Naive thymus-derived CD4-positive, alpha-beta T cell (primary cell): ENCODE data around the gene TIMP4. TPM values are rescaled to one million over a fixed set of nuclear protein-coding genes. Genes with fewer than 3 reads are reported as not detected.
A peak's percentile ranks its signal among the peaks of the same experiment; 100 is the strongest.

Source experiments
- ATAC-seq: fragments of 150-1000 bp; cut with Tn5 transposase; 2 replicates; pipeline ENCODE4 v1.10.0; 2021; ENCODE audit warnings: mild to moderate bottlenecking, moderate library complexity
- CTCF ChIA-PET: fragments of 350-600 bp; sonication (Branson Sonifier 250); formaldehyde crosslinking; loops from one replicate; lab custom pipeline; 2021; ENCODE audit warnings: antibody characterized with exemption; lab: Charles Lee
- POLR2A ChIA-PET: fragments of 350-600 bp; sonication (Branson Sonifier 250); formaldehyde crosslinking; loops from one replicate; lab custom pipeline; 2021; ENCODE audit warnings: antibody characterized with exemption, inconsistent platforms; lab: Charles Lee
- DNase-seq, 9 donors: peaks; one replicate each; pipeline versions ENCODE4 v3.0.0 to v3.0.0-alpha.2; 2020 to 2022; ENCODE audit warnings: mixed read lengths in 1 of 9
- H3K27ac ChIP-seq: one replicate; pipeline ENCODE4 v1.7.0; 2013; ENCODE audit warnings: mild to moderate bottlenecking, low read depth, low read length, moderate library complexity
- H3K27me3 ChIP-seq, 2 donors: one replicate each; pipeline ENCODE4 v1.7.0; 2013; ENCODE audit warnings: low read length in 2 of 2, mild to moderate bottlenecking in 2 of 2, moderate library complexity in 2 of 2; ENCODE audit not compliant: control insufficient read depth in 2 of 2, insufficient read depth in 2 of 2
- H3K36me3 ChIP-seq, 3 experiments: 1 replicate in 2 of 3; 2 replicates in 1 of 3; pipeline ENCODE4 v1.7.0; 2013; ENCODE audit warnings: low read length in 3 of 3, mild to moderate bottlenecking in 3 of 3, moderate library complexity in 1 of 3; ENCODE audit not compliant: insufficient read depth in 3 of 3, control insufficient read depth in 2 of 3
- H3K4me1 ChIP-seq, 2 donors: one replicate each; pipeline ENCODE4 v1.7.0; 2013; ENCODE audit warnings: low read length in 2 of 2, mild to moderate bottlenecking in 2 of 2, moderate library complexity in 1 of 2; ENCODE audit not compliant: control insufficient read depth in 2 of 2, insufficient read depth in 2 of 2
- H3K4me3 ChIP-seq: 2 replicates; pipeline ENCODE4 v1.7.0; 2013; ENCODE audit warnings: mild to moderate bottlenecking, low read length
- H3K9me3 ChIP-seq, 3 experiments: 1 replicate in 2 of 3; 2 replicates in 1 of 3; pipeline ENCODE4 v1.7.0; 2013; ENCODE audit warnings: low read length in 3 of 3; ENCODE audit not compliant: control insufficient read depth in 2 of 3
- H3K27ac Mint-ChIP-seq, 9 donors: one replicate each; pipeline ENCODE4 v1.8.0; 2020 to 2022; ENCODE audit warnings: mixed read lengths in 9 of 9, mild to moderate bottlenecking in 8 of 9, moderate library complexity in 5 of 9, inconsistent platforms in 2 of 9
- H3K27me3 Mint-ChIP-seq, 5 donors: one replicate each; pipeline ENCODE4 v1.8.0; 2021 to 2022; ENCODE audit warnings: mixed read lengths in 5 of 5, mild to moderate bottlenecking in 1 of 5
- H3K36me3 Mint-ChIP-seq, 5 donors: one replicate each; pipeline ENCODE4 v1.8.0; 2020 to 2022; ENCODE audit warnings: mixed read lengths in 5 of 5, mild to moderate bottlenecking in 3 of 5, inconsistent platforms in 1 of 5
- H3K4me1 Mint-ChIP-seq, 7 donors: one replicate each; pipeline ENCODE4 v1.8.0; 2020 to 2022; ENCODE audit warnings: mixed read lengths in 7 of 7, mild to moderate bottlenecking in 3 of 7, inconsistent platforms in 1 of 7
- H3K4me3 Mint-ChIP-seq, 10 donors: one replicate each; pipeline ENCODE4 v1.8.0; 2020 to 2022; ENCODE audit warnings: mild to moderate bottlenecking in 10 of 10, mixed read lengths in 10 of 10, moderate library complexity in 6 of 10, inconsistent platforms in 2 of 10
- H3K9me3 Mint-ChIP-seq, 11 donors: one replicate each; pipeline ENCODE4 v1.8.0; 2020 to 2022; ENCODE audit warnings: mixed read lengths in 11 of 11, mild to moderate bottlenecking in 4 of 11, inconsistent platforms in 1 of 11, moderate library complexity in 1 of 11
- intact Hi-C, 2 donors: fragments of 100-400 bp; cut with micrococcal nuclease; formaldehyde crosslinking; loops; one replicate each; pipeline ENCODE4 v1.15.1; 2023
- polyA plus RNA-seq, 2 donors: library from polyadenylated mRNA; unstranded; fragments of 300-500 nt; fragmentation: Illumina TruSeq; gene quantifications; one replicate each; pipeline ENCODE4 v1.2.3, GENCODE V29; 2021
- total RNA-seq, 6 experiments: library from RNA in 5 of 6; stranded (reverse) in 5 of 6; gene quantifications; 1 replicate in 5 of 6; 2 replicates in 1 of 6; pipeline ENCODE4 v1.2.3 and lab custom pipeline; 2021 to 2026

Gene TIMP4
- total and polyA plus RNA-seq, 7 experiments from 2014 or later = 0.53 TPM; not detected in 6

GRCh38 chr3:12181301-12181700, 22.6 kb upstream of the TIMP4 start:
- H3K4me1 Mint-ChIP-seq = peaks cover 0 to 9% (median 0%) of the 10 kb centered on the region in 7 donors
- H3K27me3 Mint-ChIP-seq = no peaks in the 10 kb centered on the region

DNA sequence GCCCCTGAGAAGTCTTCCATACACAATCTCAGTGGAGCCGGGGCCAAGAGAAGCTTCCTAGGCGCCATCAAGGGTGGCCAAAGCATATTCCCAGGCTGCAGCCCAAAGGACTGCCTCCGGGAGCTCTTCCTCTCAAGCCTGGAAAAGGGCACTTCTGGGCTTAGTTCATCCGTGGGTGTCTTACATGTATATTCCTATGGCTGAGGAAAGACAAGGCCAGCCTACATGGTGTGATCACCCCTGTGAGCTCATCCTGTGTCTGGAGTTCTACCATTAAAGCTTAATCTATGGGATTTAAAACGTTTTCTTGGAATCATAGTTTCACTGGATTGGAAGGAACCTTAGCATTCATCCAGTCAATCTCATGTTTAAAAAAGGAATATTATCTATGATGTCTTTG, 21.9 kb upstream of the TIMP4 start:
- no peak overlapping the region for H3K4me3 ChIP-seq
- H3K36me3 ChIP-seq = no peaks in the 10 kb centered on the region
- H3K4me1 Mint-ChIP-seq = peaks cover 0 to 9% (median 0%) of the 10 kb centered on the region in 7 donors
- H3K9me3 Mint-ChIP-seq = peaks cover 0 to 3% (median 0%) of the 10 kb centered on the region in 11 donors
- H3K4me1 ChIP-seq = no peaks in the 10 kb centered on the region
- no peak overlapping the region for H3K27ac ChIP-seq
- ATAC-seq = no peak
- CTCF ChIA-PET = no interaction called here
- H3K4me3 Mint-ChIP-seq = no peak overlapping the region
- H3K9me3 ChIP-seq = no peaks in the 10 kb centered on the region
- intact Hi-C loops = no loop called here
- peaks cover 0 to 2% (median 0%) of the 10 kb centered on the region in 5 donors for H3K36me3 Mint-ChIP-seq
- no peaks in the 10 kb centered on the region for H3K27me3 ChIP-seq
- no peak for DNase-seq
- POLR2A ChIA-PET = no interaction called here
- no peak overlapping the region for H3K27ac Mint-ChIP-seq
- no peaks in the 10 kb centered on the region for H3K27me3 Mint-ChIP-seq

More at GRCh38 chr3:12181301-12181700, 22.6 kb upstream of the TIMP4 start:
- no peak overlapping the region for H3K4me3 ChIP-seq
- Mint-ChIP-seq H3K4me3 (no peak overlapping the region), H3K27ac (peak overlapping the region in 1 of 9 donors; percentile 4), H3K9me3 (peaks cover 0 to 3% (median 0%) of the 10 kb centered on the region in 11 donors), H3K36me3 (peaks cover 0 to 2% (median 0%) of the 10 kb centered on the region in 5 donors)
- DNase-seq = no peak
- ATAC-seq = no peak
- ChIA-PET POLR2A (no interaction called here), CTCF (no interaction called here)
- no peaks in the 10 kb centered on the region for H3K9me3 ChIP-seq
- H3K27me3 ChIP-seq = no peaks in the 10 kb centered on the region
- H3K4me1 ChIP-seq = no peaks in the 10 kb centered on the region
- intact Hi-C loops = no loop called here
- no peak overlapping the region for H3K27ac ChIP-seq
- H3K36me3 ChIP-seq = no peaks in the 10 kb centered on the region

DNA sequence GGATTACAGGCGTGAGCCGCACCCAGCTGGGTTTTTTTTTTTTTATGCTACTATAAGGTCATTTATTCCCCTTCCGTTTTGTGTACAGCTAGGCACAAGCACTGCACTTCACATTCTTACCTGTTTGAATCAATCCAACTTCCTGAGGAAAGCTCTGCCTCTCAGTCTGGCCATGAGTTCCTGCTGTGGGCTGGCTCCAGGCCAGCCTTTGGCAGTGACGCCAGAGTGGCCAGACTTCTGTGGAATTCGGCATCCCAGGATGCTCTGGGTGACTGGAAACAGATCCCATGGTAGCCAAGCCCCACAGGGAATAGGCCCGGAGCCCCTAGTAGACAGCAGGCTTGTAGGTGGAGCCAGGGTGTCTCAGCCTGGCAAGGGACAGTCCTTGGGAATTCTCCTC, 21.5 kb upstream of the TIMP4 start:
- no peak for DNase-seq
- ChIA-PET POLR2A (no interaction called here), CTCF (no interaction called here)
- Histone ChIP-seq H3K4me1 (no peaks in the 10 kb centered on the region), H3K27ac (no peak overlapping the region), H3K27me3 (no peaks in the 10 kb centered on the region), H3K4me3 (no peak overlapping the region), H3K36me3 (no peaks in the 10 kb centered on the region), H3K9me3 (no peaks in the 10 kb centered on the region)
- Mint-ChIP-seq H3K36me3 (peaks cover 0 to 2% (median 0%) of the 10 kb centered on the region in 5 donors), H3K27me3 (no peaks in the 10 kb centered on the region), H3K4me1 (peaks cover 0 to 9% (median 0%) of the 10 kb centered on the region in 7 donors), H3K4me3 (no peak overlapping the region), H3K9me3 (peaks cover 0 to 3% (median 0%) of the 10 kb centered on the region in 11 donors), H3K27ac (no peak overlapping the region)
- intact Hi-C loops = no loop called here
- ATAC-seq = no peak

GRCh38 chr3:12179441-12179840, 20.7 kb upstream of the TIMP4 start:
- DNase-seq (no peak), ATAC-seq (no peak)
- CTCF ChIA-PET = no interaction called here
- H3K4me1 ChIP-seq = no peaks in the 10 kb centered on the region
- Mint-ChIP-seq H3K4me3 (no peak overlapping the region), H3K4me1 (peaks cover 0 to 9% (median 0%) of the 10 kb centered on the region in 7 donors), H3K27ac (no peak overlapping the region), H3K36me3 (peaks cover 0 to 2% (median 0%) of the 10 kb centered on the region in 5 donors), H3K27me3 (no peaks in the 10 kb centered on the region), H3K9me3 (peaks cover 0 to 4% (median 0%) of the 10 kb centered on the region in 11 donors)
- no peaks in the 10 kb centered on the region for H3K36me3 ChIP-seq
- H3K27ac ChIP-seq = no peak overlapping the region
- POLR2A ChIA-PET = no interaction called here
- H3K9me3 ChIP-seq = no peaks in the 10 kb centered on the region
- H3K27me3 ChIP-seq = no peaks in the 10 kb centered on the region
- intact Hi-C loops = no loop called here
- no peak overlapping the region for H3K4me3 ChIP-seq

- ChIA-PET POLR2A (interaction anchor here (0.6 kb wide), 1 partner anchor 42 kb away, joined by 4 read pairs; no protein-coding TSS in a partner anchor), CTCF (no interaction called here)
- H3K4me3 ChIP-seq = no peak overlapping the region
- Mint-ChIP-seq H3K4me1 (peaks cover 0 to 9% (median 0%) of the 10 kb centered on the region in 7 donors), H3K27ac (peak overlapping the region in 1 of 9 donors; percentile 33), H3K36me3 (peaks cover 0 to 7% (median 2%) of the 10 kb centered on the region in 5 donors), H3K27me3 (no peaks in the 10 kb centered on the region), H3K9me3 (peaks cover 0 to 12% (median 5%) of the 10 kb centered on the region in 11 donors), H3K4me3 (no peak overlapping the region)
- intact Hi-C loops = no loop called here
- no peak for DNase-seq
- H3K9me3 ChIP-seq = no peaks in the 10 kb centered on the region
- H3K27me3 ChIP-seq = no peaks in the 10 kb centered on the region
- H3K36me3 ChIP-seq = no peaks in the 10 kb centered on the region
- ATAC-seq = no peak
- no peak overlapping the region for H3K27ac ChIP-seq
- no peaks in the 10 kb centered on the region for H3K4me1 ChIP-seq
Measured at GRCh38 chr3:12178091-12178820, 19.5 kb upstream of the TIMP4 start.

DNA sequence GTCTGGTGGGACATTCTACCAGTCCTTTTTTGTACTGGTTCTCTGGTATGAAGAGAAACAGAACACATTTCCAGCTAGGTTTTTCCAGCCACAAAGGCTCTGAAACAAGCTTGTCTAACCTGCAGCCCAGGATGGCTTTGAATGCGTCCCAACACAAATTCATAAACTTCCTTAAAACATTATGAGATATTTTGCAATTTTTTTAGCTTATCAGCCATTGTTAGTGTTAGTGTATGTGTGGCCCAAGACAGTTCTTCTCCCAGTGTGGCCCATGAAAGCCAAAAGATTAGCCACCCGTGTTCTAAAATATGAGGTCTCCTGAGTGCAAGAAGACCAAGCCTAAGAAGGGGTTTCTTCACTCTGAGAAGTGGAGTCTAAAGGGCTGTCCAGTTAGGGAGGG, 18.4 kb upstream of the TIMP4 start:
- no peak for DNase-seq
- no peaks in the 10 kb centered on the region for H3K4me1 ChIP-seq
- no peaks in the 10 kb centered on the region for H3K27me3 ChIP-seq
- Mint-ChIP-seq H3K9me3 (peaks cover 1 to 18% (median 8%) of the 10 kb centered on the region in 11 donors), H3K4me3 (no peak overlapping the region), H3K27me3 (no peaks in the 10 kb centered on the region), H3K27ac (no peak overlapping the region), H3K4me1 (peaks cover 0 to 9% (median 0%) of the 10 kb centered on the region in 7 donors), H3K36me3 (peaks cover 0 to 9% (median 4%) of the 10 kb centered on the region in 5 donors)
- H3K9me3 ChIP-seq = peaks cover 0 to 8% (median 0%) of the 10 kb centered on the region in 3 experiments
- POLR2A ChIA-PET = no interaction called here
- H3K36me3 ChIP-seq = no peaks in the 10 kb centered on the region
- H3K4me3 ChIP-seq = no peak overlapping the region
- CTCF ChIA-PET = no interaction called here
- intact Hi-C loops = no loop called here
- H3K27ac ChIP-seq = no peak overlapping the region
- no peak for ATAC-seq
